Measurements from ENCODE around the gene CMYA5.

- TF ChIP-seq POLR2A (IDR thresholded peaks at IDR 0.05; ENCODE audit: low read length) (no peak), GATA1 (IDR thresholded peaks at IDR 0.05; ENCODE audit: low read depth, low read length) (no peak)
These were observed 73.3 kb downstream of the CMYA5 start for GRCh38 chr5:79762929-79763328.

Measured in erythroblast (primary cell).